Endothelial cell of umbilical vein (primary cell): ENCODE results near the gene ALB. TPM values are rescaled to one million over a fixed set of nuclear protein-coding genes. Genes with fewer than 3 reads are reported as not detected.

Experiments
- BruUV-seq: library from RNA; stranded (reverse); fragments of 400-500 nt; replicated peaks from 2 replicates; lab custom pipeline; 2021; lab: Mats Ljungman, UMichigan
- CTCF ChIA-PET: fragments of 300-600, 350-600 bp; sonication (Branson Sonifier 250); formaldehyde crosslinking; loops from one replicate; lab custom pipeline; 2021; ENCODE audit warnings: antibody characterized with exemption, inconsistent platforms; lab: Charles Lee
- POLR2A ChIA-PET: fragments of 300-600, 350-600 bp; sonication (Branson Sonifier 250); formaldehyde crosslinking; loops from one replicate; lab custom pipeline; 2021; ENCODE audit warnings: antibody characterized with exemption, inconsistent platforms; lab: Charles Lee
- DNase-seq: peaks from one replicate; pipeline ENCODE4 v3.0.0-alpha.2; 2011; ENCODE audit warnings: low read depth, low spot score
- FAIRE-seq: peaks from 2 replicates; lab custom pipeline; 2011; peaks lifted over from hg19 to GRCh38; lab: Jason Lieb, UNC
- H2AFZ ChIP-seq: 2 replicates; pipeline ENCODE4 v1.6.0; 2012; ENCODE audit warnings: low read depth, low read length, control low read depth, inconsistent platforms
- H3K27ac ChIP-seq: 2 replicates; pipeline ENCODE4 v1.5.1; 2011; ENCODE audit warnings: low read depth, mild to moderate bottlenecking, control low read depth, low read length, moderate library complexity; ENCODE audit not compliant: insufficient read depth
- H3K27me3 ChIP-seq, 2 experiments: 2 replicates each; pipeline versions ENCODE4 v1.6.0 to v1.6.1; 2011; ENCODE audit warnings: low read length in 2 of 2, mixed read lengths in 1 of 2; ENCODE audit not compliant: control insufficient read depth in 2 of 2, insufficient read depth in 2 of 2
- H3K36me3 ChIP-seq, 2 experiments: 2 replicates in 1 of 2; 3 replicates in 1 of 2; pipeline ENCODE4 v1.5.1; 2011; ENCODE audit warnings: low read length in 2 of 2, mild to moderate bottlenecking in 1 of 2, moderate library complexity in 1 of 2; ENCODE audit not compliant: control insufficient read depth in 2 of 2, insufficient read depth in 2 of 2; ENCODE audit errors: extremely low read depth in 1 of 2
- H3K4me1 ChIP-seq: 3 replicates; pipeline ENCODE4 v1.5.1; 2011; ENCODE audit warnings: mild to moderate bottlenecking, low read length; ENCODE audit not compliant: control insufficient read depth, insufficient read depth; ENCODE audit errors: extremely low read depth
- H3K4me2 ChIP-seq: 2 replicates; pipeline ENCODE4 v1.6.1; 2011; ENCODE audit warnings: low read length, control low read depth, mixed read lengths; ENCODE audit not compliant: insufficient read depth
- H3K4me3 ChIP-seq, 3 experiments: fragments of 200-600 bp in 1 of 3; sonication (generic), shearing (Covaris generic) in 1 of 3; replicated peaks in 1 of 3; 2 replicates each; pipeline ENCODE4 v1.5.1; 2011 to 2016; ENCODE audit warnings: control low read depth in 3 of 3, low read length in 3 of 3, mild to moderate bottlenecking in 2 of 3, inconsistent platforms in 1 of 3, low read depth in 1 of 3, moderate library complexity in 1 of 3; ENCODE audit not compliant: insufficient read depth in 1 of 3
- H3K79me2 ChIP-seq: 2 replicates; pipeline ENCODE4 v1.6.0; 2012; ENCODE audit warnings: low read length, inconsistent platforms; ENCODE audit not compliant: control insufficient read depth, insufficient read depth
- H3K9ac ChIP-seq: replicated peaks from 2 replicates; pipeline ENCODE3; 2011; ENCODE audit warnings: low read length, control low read depth; ENCODE audit not compliant: insufficient read depth; ENCODE audit errors: extremely low read depth
- H3K9me1 ChIP-seq: replicated peaks from 3 replicates; pipeline ENCODE4 v1.6.0; 2011; ENCODE audit warnings: mild to moderate bottlenecking, low read length; ENCODE audit not compliant: control insufficient read depth, insufficient read depth; ENCODE audit errors: extremely low read depth
- H3K9me3 ChIP-seq: replicated peaks from 2 replicates; pipeline ENCODE4 v1.5.1; 2012; ENCODE audit warnings: low read length, inconsistent platforms; ENCODE audit not compliant: control insufficient read depth, insufficient read depth
- H4K20me1 ChIP-seq: replicated peaks from 2 replicates; pipeline ENCODE3; 2011; ENCODE audit warnings: mild to moderate bottlenecking, low read length; ENCODE audit not compliant: control insufficient read depth, insufficient read depth; ENCODE audit errors: extremely low read depth
- FOS ChIP-seq: IDR thresholded peaks from 2 replicates; pipeline ENCODE4 v1.6.1; 2011; ENCODE audit warnings: mild to moderate bottlenecking, low read length, moderate library complexity, borderline replicate concordance; ENCODE audit not compliant: insufficient read depth
- GATA2 ChIP-seq: IDR thresholded peaks from 2 replicates; pipeline ENCODE4 v1.7.0; 2011; ENCODE audit warnings: low read depth, mild to moderate bottlenecking, moderate library complexity, mixed read lengths, low read length; ENCODE audit not compliant: insufficient read length, insufficient read depth
- MYC ChIP-seq: IDR thresholded peaks from one replicate; pipeline ENCODE4 v1.6.1; 2011; ENCODE audit warnings: mild to moderate bottlenecking, low read depth, low read length
- POLR2A ChIP-seq: IDR thresholded peaks from 2 replicates; pipeline ENCODE4 v1.6.1; 2012; ENCODE audit warnings: low read depth, mild to moderate bottlenecking, control low read depth, low read length
- POLR2AphosphoS5 ChIP-seq: IDR thresholded peaks from 2 replicates; pipeline ENCODE4 v1.6.1; 2012; ENCODE audit warnings: low read depth, mild to moderate bottlenecking, control low read depth, low read length, moderate library complexity; ENCODE audit not compliant: insufficient read depth
- dilution Hi-C: fragments of 300-500 bp; cut with MboI; formaldehyde crosslinking; loops from one replicate; pipeline ENCODE4 v1.15.0; 2019; ENCODE audit warnings: low sequenced_read_pairs; ENCODE audit not compliant: extremely low pct_ligation_motif_present
- intact Hi-C: fragments of 100-400 bp; cut with micrococcal nuclease; formaldehyde crosslinking; loops from one replicate; pipeline ENCODE4 v1.10.0; 2022
- polyA plus RNA-seq, 4 experiments: library from polyadenylated mRNA; depleted of rRNA in 3 of 4; stranded (reverse) in 3 of 4; unstranded in 1 of 4; fragments of >200 nt; gene quantifications; 2 replicates each; pipeline versions ENCODE4 v1.2.1 to v1.2.3, GENCODE V29; 2011 to 2012; ENCODE audit warnings: missing spikeins in 1 of 4
- total RNA-seq: library from RNA; stranded (reverse); gene quantifications from 2 replicates; pipeline ENCODE4 v1.2.3, GENCODE V29; 2021

The ALB gene
- total and polyA plus RNA-seq, 2 donors (not counting 3 experiments of a cell fraction or from before 2014, with no cell fraction given), result not detected

- no peak for FAIRE-seq
- CTCF ChIA-PET, result interaction anchor here (1.0 kb wide), 1 partner anchor 25 kb away, joined by 3 read pairs; no protein-coding TSS in a partner anchor
Observed at GRCh38 chr4:73470728-73471127, 66.6 kb downstream of the ALB start.

More at GRCh38 chr4:73470728-73471127, 66.6 kb downstream of the ALB start:
- H3K79me2 ChIP-seq, result no peaks in the 10 kb centered on the region
- H3K4me1 ChIP-seq, result no peaks in the 10 kb centered on the region
- H3K27ac ChIP-seq, result no peak overlapping the region
- no TSS peak for BruUV-seq
- no peaks in the 10 kb centered on the region for H3K9me1 ChIP-seq
- no peaks in the 10 kb centered on the region for H3K36me3 ChIP-seq
- H3K4me3 ChIP-seq, result no peak overlapping the region
- no peaks in the 10 kb centered on the region for H3K9me3 ChIP-seq
- H3K4me2 ChIP-seq, result no peak overlapping the region
- H3K9ac ChIP-seq, result no peak overlapping the region
- intact Hi-C loops (no loop called here), dilution Hi-C loops (no loop called here)
- no peak for DNase-seq
- POLR2A ChIA-PET, result no interaction called here
- H4K20me1 ChIP-seq, result no peaks in the 10 kb centered on the region
- TF ChIP-seq MYC (no peak), POLR2AphosphoS5 (no peak), POLR2A (no peak), GATA2 (no peak), FOS (no peak)
- H2AFZ ChIP-seq, result no peak overlapping the region
- H3K27me3 ChIP-seq, result peaks cover 0 to 6% of the 10 kb centered on the region in 2 experiments

Other genes starting within 250 kb of the ALB start
- 64.4 and 67.7 TPM in 2 replicates for gene ANKRD17, start 145.5 kb upstream of the ALB start, total RNA-seq
- 33.3 and 33.5 TPM in 2 replicates for gene ANKRD17, start 145.5 kb upstream of the ALB start, polyA plus RNA-seq
- not detected in 2 replicates for gene AFP, start 31.9 kb downstream of the ALB start, total RNA-seq
- not detected in 2 replicates for gene AFP, start 31.9 kb downstream of the ALB start, polyA plus RNA-seq
- gene AFM, start 77.5 kb downstream of the ALB start, total RNA-seq, result not detected in 2 replicates
- gene AFM, start 77.5 kb downstream of the ALB start, polyA plus RNA-seq, result not detected in 2 replicates
- not detected in 2 replicates for gene RASSF6, start 216.1 kb downstream of the ALB start, total RNA-seq
- not detected in 2 replicates for gene RASSF6, start 216.1 kb downstream of the ALB start, polyA plus RNA-seq